SK-N-SH treated with all-trans-retinoic acid at 6 μM for 48 hours (cell line): Measurements from ENCODE around the gene ODAD2.

ENCODE experiments used
- ESRRG ChIP-seq: fragments of 250-450 bp; sonication (Bioruptor Pico); IDR thresholded peaks from 2 replicates; pipeline ENCODE4 v1.6.1; 2021; ENCODE audit warnings: mild to moderate bottlenecking
- GLIS3 ChIP-seq: fragments of 250-450 bp; sonication (Bioruptor Pico); IDR thresholded peaks from 2 replicates; pipeline ENCODE4 v1.5.0; 2020; ENCODE audit warnings: mild to moderate bottlenecking, moderate library complexity
- ISL1 ChIP-seq: fragments of 250-450 bp; sonication (Bioruptor Pico); IDR thresholded peaks from 2 replicates; pipeline ENCODE4 v2.1.2; 2022; ENCODE audit warnings: mild to moderate bottlenecking, moderate library complexity
- PATZ1 ChIP-seq: fragments of 250-450 bp; sonication (Bioruptor Pico); IDR thresholded peaks from 2 replicates; pipeline ENCODE4 v1.8.0; 2020; ENCODE audit warnings: mild to moderate bottlenecking, moderate library complexity, borderline replicate concordance
- POU6F1 ChIP-seq: fragments of 250-450 bp; sonication (Bioruptor Pico); IDR thresholded peaks from 2 replicates; pipeline ENCODE4 v1.8.0; 2021; ENCODE audit warnings: low read depth, mild to moderate bottlenecking, moderate library complexity, borderline replicate concordance
- PPARA ChIP-seq: fragments of 250-450 bp; sonication (Bioruptor Pico); IDR thresholded peaks from 2 replicates; pipeline ENCODE4 v1.5.0; 2020; ENCODE audit warnings: mild to moderate bottlenecking, borderline replicate concordance
- RARB ChIP-seq: fragments of 250-450 bp; sonication (Bioruptor Pico); IDR thresholded peaks from 2 replicates; pipeline ENCODE4 v1.8.0; 2021; ENCODE audit warnings: mild to moderate bottlenecking, moderate library complexity
- ZNF565 ChIP-seq: fragments of 450-650 bp; formaldehyde crosslinking; conservative IDR thresholded peaks from 2 replicates; pipeline ENCODE4 v1.5.0; 2020; ENCODE audit warnings: low read depth, mild to moderate bottlenecking, moderate library complexity

GRCh38 chr10:27820637-27821036, 178.2 kb downstream of the ODAD2 start:
- no peak for TF ChIP-seq POU6F1 (CRISPR knock-in tag)
- TF ChIP-seq PATZ1 (CRISPR knock-in tag): no peak
- TF ChIP-seq GLIS3 (CRISPR knock-in tag): no peak
- no peak for TF ChIP-seq PPARA (CRISPR knock-in tag)
- TF ChIP-seq ZNF565: no peak
- no peak for TF ChIP-seq ESRRG (CRISPR knock-in tag)
- TF ChIP-seq RARB (CRISPR knock-in tag): no peak
- no peak for TF ChIP-seq ISL1 (CRISPR knock-in tag)
